DMS53 treated with DMSO at 0.1 percent for 48 hours (cell line): Measurements from ENCODE around the gene EXOC6B.
"Not testable (repeated sequence)": the region's sequence is repeated elsewhere in the genome, so short reads cannot be mapped to it uniquely, and the experiment has no call there.

Experiments
- DNase-seq: peaks from one replicate; lab custom pipeline; 2025; ENCODE audit not compliant: unreplicated experiment; lab: John Stamatoyannopoulos, UW

EXOC6B gene

DNA sequence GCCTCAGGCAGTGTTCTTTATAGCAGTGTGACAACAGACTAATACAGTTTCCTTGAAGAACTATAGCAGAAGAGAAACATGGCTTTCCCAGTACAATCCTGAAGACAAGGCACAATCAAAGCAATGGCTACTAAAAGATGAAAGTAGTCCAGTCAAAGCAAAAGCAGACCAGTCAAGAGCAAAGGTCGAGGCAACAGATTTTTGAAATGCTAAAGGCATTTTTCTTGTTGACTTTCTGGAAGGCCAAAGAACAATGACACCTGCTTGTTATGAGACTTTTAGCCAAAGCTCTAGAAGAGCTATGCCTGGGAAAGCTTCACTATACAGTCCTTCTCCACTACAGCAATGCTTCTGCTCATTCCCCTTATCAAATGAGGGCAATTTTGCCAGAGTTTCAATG lies 269.9 kb downstream of the EXOC6B start:
- DNase-seq = no peak

DNA sequence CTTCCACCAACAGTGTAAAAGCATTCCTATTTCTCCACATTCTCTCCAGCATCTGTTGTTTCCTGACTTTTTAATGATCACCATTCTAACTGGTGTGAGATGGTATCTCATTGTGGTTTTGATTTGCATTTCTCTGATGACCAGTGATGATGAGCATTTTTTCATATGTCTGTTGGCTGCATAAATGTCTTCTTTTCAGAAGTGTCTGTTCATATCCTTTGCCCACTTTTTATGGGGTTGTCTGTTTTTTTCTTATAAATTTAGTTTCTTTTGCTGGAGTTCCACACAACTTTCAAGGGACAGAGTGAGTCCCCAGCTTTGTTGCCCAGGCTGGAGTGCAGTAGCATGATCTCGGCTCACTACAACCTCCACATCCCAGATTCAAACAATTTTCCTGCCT lies 270.5 kb downstream of the EXOC6B start:
- DNase-seq = not testable (repeated sequence)

DNA sequence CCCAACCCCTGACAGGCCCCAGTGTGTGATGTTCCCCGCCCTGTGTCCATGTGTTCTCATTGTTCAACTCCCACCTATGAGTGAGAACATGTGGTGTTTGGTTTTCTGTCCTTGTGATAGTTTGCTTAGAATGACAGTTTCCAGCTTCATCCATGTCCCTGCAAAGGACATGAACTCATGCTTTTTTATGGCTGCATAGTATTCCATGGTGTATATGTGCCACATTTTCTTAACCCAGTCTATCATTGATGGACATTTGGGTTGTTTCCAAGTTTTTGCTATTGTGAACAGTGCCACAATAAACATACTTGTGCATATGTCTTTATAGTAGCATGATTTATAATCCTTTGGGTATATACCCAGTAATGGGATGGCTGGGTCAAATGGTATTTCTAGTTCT lies 270.9 kb downstream of the EXOC6B start:
- not testable (repeated sequence) for DNase-seq

DNA sequence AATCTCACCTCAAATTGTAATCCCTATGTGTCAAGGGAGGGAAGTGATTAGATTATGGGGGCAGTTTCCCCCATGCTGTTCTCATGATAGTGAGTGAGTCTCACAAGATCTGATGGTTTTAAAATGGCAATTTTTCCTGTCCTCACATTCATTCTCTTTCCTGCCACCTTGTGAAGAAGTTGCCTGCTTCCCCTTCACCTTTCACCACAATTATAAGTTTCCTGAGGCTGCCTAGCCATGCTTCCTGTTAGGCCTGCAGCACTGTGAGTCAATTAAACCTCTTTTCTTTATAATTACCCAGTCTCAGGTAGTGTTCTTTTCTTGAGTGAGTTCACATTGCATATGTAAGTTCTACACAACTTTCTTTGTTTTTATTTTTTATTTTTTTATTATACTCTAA lies 271.5 kb downstream of the EXOC6B start:
- no peak for DNase-seq

DNA sequence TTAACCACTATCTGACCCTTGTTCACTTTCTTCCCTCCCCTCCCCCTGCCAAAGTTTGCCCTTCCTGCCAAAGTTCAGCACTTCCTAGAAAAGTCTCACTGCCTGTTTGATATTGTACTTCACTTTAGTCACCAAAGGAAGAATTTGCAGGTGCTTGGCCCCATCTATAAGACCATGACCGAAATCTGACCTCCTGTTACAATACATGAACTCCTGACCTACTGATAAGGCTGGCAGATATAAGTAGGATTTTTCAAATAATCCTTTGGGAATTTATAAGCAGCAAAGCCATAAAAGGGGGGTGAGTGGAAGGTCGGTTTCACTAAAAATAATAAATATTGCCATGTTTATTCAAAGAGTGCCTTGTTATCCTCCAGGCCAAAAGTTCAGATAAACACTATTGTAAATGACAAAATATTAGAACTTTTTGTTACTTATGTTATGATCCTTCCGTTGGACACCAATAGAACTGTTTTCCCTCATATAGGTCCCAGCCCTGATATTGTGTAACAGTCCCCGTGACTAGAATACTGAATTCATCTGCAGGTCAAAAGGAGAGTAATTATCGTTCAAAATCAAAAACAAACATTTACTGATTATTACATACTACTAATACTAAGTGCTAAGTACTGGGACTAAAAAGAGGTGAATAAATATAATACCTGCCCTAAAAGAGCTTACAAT lies 277.6 kb downstream of the EXOC6B start:
- no peak for DNase-seq

DNA sequence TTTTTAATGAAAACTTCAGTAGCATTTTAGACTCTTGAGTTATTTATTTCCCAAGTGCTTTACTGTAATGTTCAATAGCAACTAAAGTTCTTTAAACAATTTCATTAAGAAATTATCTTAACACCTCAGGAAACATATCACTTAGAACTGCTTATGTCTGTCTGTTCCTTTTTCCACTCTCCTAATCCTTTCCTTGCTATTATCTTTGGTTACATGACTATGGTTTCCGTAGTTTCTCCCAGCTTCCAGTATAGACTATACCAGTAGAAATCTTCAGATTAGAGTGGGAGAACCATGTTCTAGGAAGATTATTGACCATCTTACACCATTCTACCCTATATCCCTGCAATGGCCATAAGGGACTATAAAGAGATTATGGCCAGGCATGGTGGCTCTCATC lies 280.0 kb downstream of the EXOC6B start:
- no peak for DNase-seq

DNA sequence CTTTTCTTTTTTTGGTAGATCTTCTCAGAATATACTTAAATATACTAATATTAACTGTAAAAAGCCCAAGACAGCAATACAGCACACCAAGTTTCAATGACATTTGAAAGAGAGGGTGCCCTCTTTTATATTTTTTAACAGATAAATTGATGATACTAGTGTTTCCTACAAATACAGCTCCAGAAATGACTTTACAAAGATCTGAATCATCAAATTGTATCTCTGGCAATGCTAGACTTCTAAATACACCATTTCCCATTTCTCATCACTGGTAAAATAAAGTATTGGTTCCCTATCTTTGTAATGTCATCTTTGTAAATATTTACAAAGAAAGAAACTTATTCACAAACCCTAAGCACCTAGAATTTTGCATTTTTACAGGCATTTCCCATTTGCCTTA lies 281.3 kb downstream of the EXOC6B start:
- DNase-seq = no peak

DNA sequence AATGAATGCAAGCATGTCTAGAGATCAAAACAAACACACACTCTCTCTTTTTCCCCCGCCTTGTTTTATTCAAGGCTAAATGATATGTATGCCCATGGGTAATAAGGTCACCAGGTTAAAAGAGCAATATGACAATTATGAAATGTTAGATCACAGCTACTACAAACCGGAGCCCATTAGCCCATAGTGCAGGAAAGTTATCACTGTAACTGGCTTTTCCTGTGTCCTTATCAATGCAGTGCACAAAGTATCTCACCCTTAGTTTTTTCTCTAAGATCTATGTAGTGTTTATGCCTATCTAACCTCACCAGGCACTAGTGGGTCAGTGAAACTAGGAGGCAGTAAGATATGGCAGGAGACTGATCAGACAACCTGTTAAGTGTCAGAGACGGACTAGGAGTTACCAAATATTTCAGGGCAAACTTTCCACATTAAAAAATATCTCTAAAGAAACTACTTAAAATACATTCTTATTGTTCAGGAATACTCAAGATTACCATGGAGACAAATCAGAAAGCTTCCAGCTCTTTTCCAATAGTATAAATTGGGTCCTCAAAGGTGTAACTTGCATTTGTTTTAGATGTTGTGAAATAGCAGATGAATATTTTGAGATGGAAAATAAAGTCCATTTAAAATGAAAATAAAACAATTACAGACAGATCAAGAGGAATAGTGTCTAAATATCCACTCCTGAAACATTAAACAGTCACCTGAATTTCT lies 282.2 kb downstream of the EXOC6B start:
- DNase-seq = no peak

DNA sequence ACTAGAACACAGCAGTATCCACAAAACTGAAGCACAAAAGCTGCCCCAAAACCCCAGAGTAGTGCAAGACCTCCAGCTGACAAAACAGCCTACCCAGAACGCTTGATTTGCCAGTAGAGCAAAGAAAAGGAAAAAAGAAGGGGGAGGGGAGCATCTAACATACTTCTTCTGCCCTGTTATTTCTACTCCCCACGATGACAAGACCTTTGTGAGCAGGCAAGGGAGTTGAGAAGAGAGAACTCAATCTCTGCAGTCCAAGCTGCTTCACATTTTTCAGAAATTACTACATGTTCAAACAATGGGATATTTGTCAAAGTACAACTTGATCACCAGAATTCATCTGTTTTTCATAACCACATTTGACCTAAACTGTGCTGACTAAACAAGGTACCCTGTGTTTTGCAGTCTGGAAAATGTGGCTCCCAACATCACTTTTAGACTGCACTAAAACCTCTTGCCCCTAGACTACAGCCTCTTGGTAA lies 286.7 kb downstream of the EXOC6B start:
- no peak for DNase-seq

DNA sequence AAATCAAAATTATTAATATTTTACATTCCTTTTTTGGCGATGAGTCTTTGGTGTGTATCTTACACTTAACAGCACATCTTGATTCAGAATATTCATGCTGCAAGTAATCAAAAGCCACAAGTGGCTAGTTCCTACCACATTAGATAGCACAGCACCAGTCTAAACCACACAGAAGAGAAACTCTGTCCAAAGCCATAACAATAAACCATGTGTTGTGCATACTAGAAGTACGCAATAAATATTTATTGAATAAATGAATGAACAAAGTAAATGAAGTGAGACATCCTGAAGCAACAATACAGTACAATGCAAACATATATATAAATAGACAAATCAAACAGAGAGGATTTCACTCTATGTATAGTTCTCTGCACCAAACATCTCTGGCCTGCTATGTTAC lies 287.3 kb downstream of the EXOC6B start:
- DNase-seq = no peak

DNA sequence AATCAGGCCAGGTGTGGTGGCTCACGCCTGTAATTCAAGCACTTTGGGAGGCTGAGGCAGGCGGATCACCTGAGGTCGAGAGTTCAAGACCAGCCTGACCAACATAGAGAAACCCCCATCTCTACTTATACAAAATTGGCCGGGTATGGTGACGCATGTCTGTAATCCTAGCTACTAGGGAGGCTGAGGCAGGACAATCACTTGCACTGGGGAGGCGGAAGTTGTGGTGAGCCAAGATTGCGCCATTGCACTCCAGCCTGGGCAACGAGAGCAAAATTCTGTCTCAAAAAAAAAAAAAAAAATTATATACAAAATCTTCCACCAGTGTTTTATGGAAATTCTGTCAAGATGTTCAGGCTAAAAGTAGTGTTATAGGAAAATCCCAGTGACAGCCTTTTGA lies 290.2 kb downstream of the EXOC6B start:
- not testable (repeated sequence) for DNase-seq

DNA sequence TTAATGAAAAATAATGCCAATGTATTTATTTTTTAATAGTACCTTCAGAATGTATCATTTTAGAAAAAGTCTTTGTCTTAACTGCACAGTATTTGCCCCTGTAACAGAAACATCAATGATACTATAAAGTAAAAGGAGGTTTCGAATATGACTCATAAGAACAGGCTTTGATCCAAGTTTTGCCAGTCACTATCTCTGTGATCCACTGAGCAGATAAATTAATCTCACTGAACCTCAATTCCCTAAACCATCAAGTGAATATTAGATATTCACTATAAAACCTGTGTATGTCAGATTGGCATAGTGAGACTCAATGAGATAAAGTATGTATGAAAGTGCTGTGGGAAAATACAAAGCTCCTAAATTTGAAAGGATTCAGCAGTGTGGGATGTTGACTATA lies 292.1 kb downstream of the EXOC6B start:
- no peak for DNase-seq

DNA sequence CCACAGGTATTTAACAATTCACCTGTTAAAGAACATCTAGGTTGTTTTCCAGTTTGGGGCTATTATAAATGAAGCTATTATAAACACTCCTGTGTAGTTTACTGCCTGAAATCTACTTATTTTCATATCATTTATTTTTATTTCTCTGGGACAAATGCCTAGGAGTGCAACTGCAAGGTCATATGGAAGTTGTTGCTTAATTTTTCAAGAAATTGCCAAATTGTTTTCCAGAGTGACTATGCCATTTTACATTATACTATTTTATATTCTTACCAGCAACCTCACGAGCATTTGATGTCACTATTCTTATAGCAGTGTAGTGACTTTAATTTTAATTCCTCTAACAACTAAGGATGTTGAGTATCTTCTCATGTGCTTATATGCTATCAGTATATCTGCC lies 298.4 kb downstream of the EXOC6B start:
- DNase-seq = no peak

DNA sequence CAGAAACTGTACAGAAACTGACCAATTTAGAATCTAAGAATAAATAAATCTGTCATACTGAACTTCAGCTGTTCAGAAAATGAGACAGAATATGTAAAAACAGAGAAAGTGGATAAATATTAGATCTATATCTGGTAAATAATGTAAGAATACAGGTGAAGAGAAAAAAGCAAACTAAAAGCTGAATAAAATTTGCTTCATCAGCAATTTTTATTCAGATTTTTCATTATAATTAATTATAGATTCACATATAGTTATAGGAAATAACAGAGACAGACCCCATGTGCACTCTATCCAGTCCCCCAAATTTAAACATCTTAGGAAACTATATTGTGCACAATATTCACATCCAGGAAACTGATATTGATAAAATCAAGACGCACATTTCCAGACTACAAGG lies 299.2 kb downstream of the EXOC6B start:
- DNase-seq = no peak

DNA sequence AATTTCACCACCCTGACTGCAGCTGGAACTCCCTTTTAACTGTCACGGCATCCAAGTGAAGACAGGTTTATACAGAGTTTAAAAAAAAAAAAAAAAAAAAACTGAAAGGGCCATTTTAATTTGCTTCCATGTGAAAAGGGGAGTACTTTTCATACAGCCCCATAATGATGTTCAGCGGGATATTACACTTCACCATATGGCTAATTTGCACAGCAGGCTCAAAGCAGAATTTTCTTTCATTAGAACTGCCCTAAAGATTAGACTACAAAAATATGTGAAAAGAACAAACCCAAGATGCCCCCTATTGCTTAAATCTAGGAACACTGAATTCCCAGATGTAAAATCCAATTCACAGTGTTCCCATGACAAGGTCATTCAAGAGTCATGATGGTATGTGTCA lies 301.8 kb downstream of the EXOC6B start:
- DNase-seq = no peak

DNA sequence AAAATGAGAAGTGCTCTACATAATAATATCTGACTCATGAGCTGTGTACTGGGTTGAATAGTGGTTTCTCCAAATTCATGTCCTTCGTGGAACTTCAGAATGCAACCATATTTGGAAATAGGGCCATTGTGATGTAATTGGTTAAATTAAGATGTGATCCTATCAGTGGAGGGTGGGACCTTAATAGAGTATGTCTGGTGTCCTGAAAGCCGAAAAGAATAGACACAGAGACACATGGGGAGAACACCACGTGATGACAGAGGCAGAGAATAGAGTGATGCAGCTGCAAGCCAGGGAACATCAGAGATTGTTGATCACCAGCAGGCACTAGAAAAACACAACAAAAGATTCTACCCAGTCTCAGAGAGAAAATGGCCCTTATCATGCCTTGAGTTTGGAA lies 310.1 kb downstream of the EXOC6B start:
- DNase-seq = no peak

DNA sequence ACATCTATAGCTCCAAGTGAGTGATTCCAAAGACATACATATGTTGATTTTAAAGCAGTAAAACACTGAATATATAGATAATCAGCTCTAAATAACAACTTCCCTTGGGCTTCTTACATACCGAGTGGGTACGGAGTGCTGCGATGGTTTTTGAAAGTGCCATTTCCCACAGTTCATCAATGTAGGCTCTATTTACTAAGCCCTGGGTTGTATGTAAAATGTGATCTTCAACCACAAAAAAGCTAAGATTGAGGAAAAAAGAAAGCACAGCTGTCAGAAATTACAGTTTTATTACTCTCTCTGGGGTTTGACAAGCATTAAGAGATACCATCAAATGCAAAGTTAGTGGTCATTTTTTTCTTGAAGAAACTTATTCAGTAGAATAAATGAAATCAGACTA lies 312.8 kb downstream of the EXOC6B start:
- no peak for DNase-seq

DNA sequence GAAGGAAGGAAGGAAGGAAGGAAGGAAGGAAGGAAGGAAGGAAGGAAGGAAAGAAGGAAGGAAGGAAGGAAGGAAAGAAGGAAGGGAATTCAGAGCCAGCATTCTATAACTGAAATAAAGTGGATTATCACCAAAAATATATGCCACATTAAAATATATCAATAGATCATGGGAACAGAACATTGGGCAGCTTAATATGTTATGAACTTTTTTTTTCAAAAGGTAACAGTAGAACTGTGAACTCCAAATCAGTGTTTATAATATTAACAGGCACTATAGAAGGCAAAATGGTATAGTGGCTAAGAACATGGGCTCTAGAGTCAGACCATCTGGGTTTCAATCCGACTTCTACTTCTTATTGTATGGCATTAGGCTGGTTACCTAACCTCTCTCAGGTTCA lies 313.5 kb downstream of the EXOC6B start:
- DNase-seq = no peak

DNA sequence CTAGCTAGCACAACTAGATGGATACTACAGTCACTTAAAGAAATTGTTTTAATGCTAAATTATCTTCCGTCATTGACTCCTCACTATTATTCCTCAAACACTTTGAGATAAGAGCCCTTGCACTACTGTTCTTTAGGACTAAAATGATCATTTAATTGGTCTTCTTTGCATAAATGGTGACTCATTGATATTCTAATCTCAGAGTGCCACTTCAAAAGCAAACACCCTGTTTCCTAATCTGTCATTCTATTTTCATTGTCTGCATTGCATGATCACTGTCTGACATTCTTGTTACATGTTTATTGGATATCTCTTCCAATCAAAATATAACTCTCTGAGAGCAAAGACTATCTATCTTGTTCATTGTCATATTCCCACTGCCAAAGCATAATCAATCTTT lies 313.9 kb downstream of the EXOC6B start:
- no peak for DNase-seq

DNA sequence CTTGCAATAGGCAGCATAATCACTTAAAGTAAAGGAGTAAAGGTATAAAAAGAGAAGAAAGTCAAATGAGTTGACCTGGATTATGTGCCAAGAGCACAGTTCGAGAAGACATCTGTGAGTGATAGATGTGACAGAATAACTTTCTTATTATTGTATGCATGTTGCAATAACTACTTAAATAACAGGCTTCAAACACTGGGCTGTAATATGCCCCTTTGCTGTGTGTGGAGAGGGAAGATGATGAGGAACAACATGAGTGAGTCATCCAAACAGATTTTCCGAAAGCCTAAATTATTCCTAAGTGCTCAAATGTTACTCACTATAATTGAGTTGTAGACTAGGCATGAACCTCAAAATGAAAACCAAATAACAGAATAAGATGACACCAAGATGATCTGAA lies 328.1 kb downstream of the EXOC6B start:
- DNase-seq = no peak

DNA sequence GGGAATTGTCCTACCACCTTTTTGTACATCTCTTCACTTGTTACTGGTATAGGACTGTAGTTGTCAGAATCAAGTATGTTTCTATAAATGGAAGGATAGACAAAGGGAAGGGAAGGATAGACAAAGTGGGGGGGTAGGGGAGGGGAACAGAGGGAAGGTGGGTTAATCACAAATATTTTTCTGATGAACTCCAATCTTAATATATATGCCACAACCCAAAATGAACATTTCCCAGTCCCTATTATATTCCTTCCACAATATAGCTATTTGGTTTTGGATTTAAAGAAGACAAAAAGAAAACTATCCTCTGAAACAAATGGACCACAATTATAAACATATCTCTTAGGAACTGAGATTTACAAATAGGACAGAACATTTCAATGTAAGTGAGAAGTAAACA lies 329.4 kb downstream of the EXOC6B start:
- no peak for DNase-seq

DNA sequence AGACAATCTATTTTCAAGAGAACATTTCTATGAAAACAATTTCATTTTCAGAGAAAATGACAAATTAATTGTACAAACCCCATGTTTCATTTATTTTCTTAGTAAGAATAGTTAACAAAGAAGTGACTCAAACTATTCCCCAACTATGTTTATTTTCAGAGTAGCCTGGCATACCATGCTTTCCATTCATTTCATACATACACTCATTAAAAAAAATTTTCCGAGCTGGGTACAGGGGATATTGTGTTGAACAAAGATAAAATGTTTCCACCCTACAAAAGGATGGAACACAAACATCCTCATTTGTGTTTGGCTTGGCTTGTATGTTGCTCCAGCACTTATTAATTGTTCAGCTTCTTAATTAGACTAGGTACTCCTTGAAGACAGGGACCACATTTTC lies 331.4 kb downstream of the EXOC6B start:
- no peak for DNase-seq

DNA sequence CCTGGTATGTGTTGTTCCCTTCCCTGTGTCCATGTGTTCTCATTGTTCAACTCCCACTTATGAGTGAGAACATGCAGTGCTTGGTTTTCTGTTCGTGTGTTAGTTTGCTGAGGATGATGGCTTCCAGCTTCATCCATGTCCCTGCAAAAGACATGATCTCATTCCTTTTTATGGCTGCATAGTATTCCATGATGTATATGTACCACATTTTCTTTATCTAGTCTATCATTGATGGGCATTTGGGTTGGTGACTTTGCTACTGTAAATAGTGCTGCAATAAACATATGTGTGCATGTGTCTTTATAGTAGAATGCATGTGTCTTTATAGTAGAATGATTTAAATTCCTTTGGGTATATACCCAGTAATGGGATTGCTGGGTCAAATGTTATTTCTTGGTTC lies 341.2 kb downstream of the EXOC6B start:
- not testable (repeated sequence) for DNase-seq
